Astrocyte of the cerebellum (primary cell): ENCODE results near the gene ASB3.
"Not testable (repeated sequence)": the region's sequence is repeated elsewhere in the genome, so short reads cannot be mapped to it uniquely, and the experiment has no call there.

Experiments used
- DNase-seq: peaks from one replicate; pipeline ENCODE4 v3.0.0-alpha.2; 2011; ENCODE audit warnings: low read depth
- H3K4me3 ChIP-seq: 2 replicates; pipeline ENCODE4 v1.5.1; 2011; ENCODE audit warnings: mild to moderate bottlenecking, low read depth, low read length, moderate library complexity
- CTCF ChIP-seq: IDR thresholded peaks from 2 replicates; pipeline ENCODE4 v1.5.1; 2012; ENCODE audit warnings: low read length, low read depth, moderate library complexity, mild to moderate bottlenecking; ENCODE audit errors: missing control alignments
- in situ Hi-C: cut with HindIII; loops from 2 replicates; pipeline ENCODE4 v1.10.0; 2017; ENCODE audit warnings: low sequenced_read_pairs

Gene ASB3, protein sequence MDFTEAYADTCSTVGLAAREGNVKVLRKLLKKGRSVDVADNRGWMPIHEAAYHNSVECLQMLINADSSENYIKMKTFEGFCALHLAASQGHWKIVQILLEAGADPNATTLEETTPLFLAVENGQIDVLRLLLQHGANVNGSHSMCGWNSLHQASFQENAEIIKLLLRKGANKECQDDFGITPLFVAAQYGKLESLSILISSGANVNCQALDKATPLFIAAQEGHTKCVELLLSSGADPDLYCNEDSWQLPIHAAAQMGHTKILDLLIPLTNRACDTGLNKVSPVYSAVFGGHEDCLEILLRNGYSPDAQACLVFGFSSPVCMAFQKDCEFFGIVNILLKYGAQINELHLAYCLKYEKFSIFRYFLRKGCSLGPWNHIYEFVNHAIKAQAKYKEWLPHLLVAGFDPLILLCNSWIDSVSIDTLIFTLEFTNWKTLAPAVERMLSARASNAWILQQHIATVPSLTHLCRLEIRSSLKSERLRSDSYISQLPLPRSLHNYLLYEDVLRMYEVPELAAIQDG

DNA sequence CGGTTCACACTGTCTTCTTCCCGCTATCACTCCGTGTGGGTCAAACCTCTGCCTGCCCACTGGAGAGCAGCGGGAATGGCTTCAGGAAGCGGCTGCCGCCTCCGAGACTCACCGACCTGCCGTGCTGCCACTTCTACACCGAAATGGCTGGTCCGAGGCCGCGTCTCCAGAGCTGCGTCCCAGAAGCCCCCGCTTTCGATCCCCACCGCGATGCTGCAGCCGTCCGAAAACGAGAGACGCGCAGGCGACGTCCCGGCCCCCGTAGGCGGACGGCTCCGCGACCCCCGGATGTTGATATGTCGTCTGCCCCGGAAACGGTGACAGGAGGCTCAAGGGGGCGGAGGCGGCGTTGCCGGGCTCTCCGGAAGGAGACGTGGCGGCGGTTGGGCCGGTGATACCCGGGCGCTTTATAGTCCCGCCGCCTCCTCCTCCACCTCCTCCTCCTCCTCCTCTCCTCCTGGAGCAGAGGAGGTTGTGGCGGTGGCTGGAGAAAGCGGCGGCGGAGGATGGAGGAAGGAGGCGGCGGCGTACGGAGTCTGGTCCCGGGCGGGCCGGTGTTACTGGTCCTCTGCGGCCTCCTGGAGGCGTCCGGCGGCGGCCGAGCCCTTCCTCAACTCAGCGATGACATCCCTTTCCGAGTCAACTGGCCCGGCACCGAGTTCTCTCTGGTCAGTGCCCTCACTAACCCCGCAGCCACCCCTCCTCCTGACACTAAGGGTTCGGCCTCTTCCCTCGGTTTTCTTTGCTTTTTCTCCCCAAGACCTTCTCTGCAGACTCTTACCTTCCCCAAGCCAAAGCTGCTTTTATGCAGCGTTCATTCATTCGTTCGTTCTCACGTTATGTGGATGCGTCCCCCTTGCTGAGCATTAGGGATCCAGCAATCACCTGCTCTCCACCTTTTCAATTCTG is at the start of gene ASB3, which contains the start of gene ERLEC1:
TSS of gene ASB3 (minus strand) at position 249 of the 909 bp plus-strand sequence. CDS start 21,381 bp downstream, outside the sequence.
TSS of gene ERLEC1 (plus strand) at position 340 of the 909 bp plus-strand sequence. CDS start at position 507, 167 bp downstream.
- H3K4me3 ChIP-seq: peak within 1 kb of the TSS; percentile 88
- TF ChIP-seq CTCF: no peak
- in situ Hi-C loops: no loop called here

GRCh38 chr2:53829980-53830290 is 43.2 kb upstream of the ASB3 start:
- in situ Hi-C loops, H3K4me3 ChIP-seq, DNase-seq: not testable (repeated sequence)

More for the DNA sequence above, at the start of gene ASB3, which contains the start of gene ERLEC1:
- peak; percentile 57 for DNase-seq

- in situ Hi-C loops: no loop called here
- no peak for TF ChIP-seq CTCF
- no peak for DNase-seq
- no peak overlapping the region for H3K4me3 ChIP-seq
Observed at GRCh38 chr2:53829273-53829979, 42.7 kb upstream of the ASB3 start.

- no peak overlapping the region for H3K4me3 ChIP-seq
- TF ChIP-seq CTCF: no peak
- in situ Hi-C loops: no loop called here
- DNase-seq: no peak
Observed at GRCh38 chr2:53828331-53828730, 41.6 kb upstream of the ASB3 start.

GRCh38 chr2:53827398-53828175 is 40.8 kb upstream of the ASB3 start:
- H3K4me3 ChIP-seq: no peak overlapping the region
- in situ Hi-C loops: no loop called here
- TF ChIP-seq CTCF: no peak
- DNase-seq: peak; percentile 3

- no peak for DNase-seq
- TF ChIP-seq CTCF: no peak
- in situ Hi-C loops: no loop called here
Observed at GRCh38 chr2:53826587-53827397, 40.0 kb upstream of the ASB3 start.

More at GRCh38 chr2:53826587-53827397, 40.0 kb upstream of the ASB3 start:
- no peak overlapping the region for H3K4me3 ChIP-seq
